Testis (tissue), 2 donors: ENCODE results near the gene HGFAC.

ENCODE experiments used
- POLR2A ChIP-seq: fragments of 450-650 bp; IDR thresholded peaks from one replicate; pipeline ENCODE4 v1.6.1; 2017; ENCODE audit warnings: antibody characterized with exemption, mild to moderate bottlenecking, moderate library complexity
- TF ChIP-seq, protein P1 (sequence below), 3 experiments: fragments of 450-650 bp in 2 of 3; fragments of 200-600 bp in 1 of 3; sonication (generic) in 1 of 3; IDR thresholded peaks; one replicate each; pipeline ENCODE4 v1.5.1; 2016 to 2019; ENCODE audit warnings: antibody characterized with exemption in 3 of 3, mild to moderate bottlenecking in 2 of 3, moderate library complexity in 1 of 3

DNA sequence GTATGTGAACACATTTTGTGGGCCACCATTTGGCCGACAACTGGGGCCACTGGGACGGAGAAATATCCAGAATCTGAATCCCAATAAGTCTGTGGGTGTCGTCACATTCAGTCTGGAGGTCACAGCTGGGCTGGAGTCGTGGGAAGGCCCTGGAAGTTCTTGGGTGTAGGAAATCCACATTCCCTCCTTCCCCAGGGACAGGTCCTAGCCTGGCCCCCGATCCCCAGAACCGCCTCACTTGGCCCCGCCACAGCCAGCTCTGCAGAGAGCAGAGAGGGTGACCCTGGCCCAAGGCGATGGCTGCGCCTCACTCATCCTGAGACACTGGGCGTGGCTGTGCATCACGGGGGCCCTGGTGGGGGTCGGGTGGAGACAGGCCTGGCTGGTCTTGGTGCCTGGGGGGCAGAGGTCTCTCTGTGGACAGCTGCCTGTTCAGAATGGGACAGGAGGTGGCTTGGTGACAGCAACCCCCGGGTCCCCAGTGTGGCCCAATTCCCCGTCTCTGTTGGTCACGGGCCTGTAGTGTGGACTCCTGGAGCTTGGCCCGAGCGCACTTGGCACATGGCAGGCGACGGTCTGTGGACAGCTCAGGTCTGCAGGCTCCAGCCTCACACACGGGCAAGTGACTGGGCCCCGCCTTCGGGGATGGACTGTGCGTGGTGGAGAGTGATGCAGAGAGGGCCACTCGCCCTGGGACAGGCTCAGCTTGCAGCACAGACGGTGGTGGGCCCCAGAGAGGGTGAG lies 37.8 kb downstream of the HGFAC start:
- TF ChIP-seq, protein P1, sequence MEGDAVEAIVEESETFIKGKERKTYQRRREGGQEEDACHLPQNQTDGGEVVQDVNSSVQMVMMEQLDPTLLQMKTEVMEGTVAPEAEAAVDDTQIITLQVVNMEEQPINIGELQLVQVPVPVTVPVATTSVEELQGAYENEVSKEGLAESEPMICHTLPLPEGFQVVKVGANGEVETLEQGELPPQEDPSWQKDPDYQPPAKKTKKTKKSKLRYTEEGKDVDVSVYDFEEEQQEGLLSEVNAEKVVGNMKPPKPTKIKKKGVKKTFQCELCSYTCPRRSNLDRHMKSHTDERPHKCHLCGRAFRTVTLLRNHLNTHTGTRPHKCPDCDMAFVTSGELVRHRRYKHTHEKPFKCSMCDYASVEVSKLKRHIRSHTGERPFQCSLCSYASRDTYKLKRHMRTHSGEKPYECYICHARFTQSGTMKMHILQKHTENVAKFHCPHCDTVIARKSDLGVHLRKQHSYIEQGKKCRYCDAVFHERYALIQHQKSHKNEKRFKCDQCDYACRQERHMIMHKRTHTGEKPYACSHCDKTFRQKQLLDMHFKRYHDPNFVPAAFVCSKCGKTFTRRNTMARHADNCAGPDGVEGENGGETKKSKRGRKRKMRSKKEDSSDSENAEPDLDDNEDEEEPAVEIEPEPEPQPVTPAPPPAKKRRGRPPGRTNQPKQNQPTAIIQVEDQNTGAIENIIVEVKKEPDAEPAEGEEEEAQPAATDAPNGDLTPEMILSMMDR (IDR thresholded peaks at IDR 0.05): no peak
- TF ChIP-seq POLR2A: no peak
